NCI-H1436 treated with DMSO at 0.1 percent for 48 hours (cell line): ENCODE results near the gene PROCA1.
"Not testable (repeated sequence)": the region's sequence is repeated elsewhere in the genome, so short reads cannot be mapped to it uniquely, and the experiment has no call there.

Source experiments
- DNase-seq: peaks from one replicate; lab custom pipeline; 2025; lab: John Stamatoyannopoulos, UW

The PROCA1 gene

DNA sequence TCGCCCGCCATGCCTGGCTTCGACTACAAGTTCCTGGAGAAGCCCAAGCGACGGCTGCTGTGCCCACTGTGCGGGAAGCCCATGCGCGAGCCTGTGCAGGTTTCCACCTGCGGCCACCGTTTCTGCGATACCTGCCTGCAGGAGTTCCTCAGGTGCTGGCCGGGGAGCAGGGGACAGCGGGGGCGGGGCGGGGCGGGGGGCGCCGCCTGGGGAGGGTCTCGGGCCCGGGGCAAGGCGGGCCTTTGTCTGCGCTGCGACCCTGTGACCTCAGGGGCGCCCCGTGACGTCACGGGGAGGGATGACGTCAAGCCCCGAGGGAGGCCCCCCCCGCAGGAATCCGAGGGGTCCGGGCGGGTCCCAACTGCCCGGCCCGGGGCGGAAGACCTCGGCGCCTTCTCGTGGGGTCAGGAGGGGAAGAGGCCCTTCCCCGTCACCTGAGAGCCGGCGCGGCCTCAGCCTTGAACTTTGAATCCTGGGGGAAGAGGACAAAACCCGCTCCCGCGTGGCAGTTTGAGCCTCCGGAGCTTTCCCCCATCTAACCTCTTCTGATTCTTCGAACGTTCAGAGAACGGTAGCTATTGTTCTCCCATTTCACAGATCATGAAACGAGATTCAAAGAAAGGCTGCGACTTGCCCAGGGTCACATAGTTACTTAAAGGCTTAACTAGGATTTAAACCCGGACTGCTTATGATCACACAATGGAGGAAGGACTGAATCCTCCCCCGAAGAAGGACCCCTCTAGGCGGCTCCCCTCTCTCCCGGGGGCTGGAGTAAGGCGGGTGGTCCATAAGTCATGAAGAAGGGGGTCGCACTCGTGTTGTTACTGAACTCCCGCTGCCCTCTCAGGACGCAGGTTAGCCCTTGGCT, 32.6 kb upstream of the PROCA1 start:
- DNase-seq = no peak

DNA sequence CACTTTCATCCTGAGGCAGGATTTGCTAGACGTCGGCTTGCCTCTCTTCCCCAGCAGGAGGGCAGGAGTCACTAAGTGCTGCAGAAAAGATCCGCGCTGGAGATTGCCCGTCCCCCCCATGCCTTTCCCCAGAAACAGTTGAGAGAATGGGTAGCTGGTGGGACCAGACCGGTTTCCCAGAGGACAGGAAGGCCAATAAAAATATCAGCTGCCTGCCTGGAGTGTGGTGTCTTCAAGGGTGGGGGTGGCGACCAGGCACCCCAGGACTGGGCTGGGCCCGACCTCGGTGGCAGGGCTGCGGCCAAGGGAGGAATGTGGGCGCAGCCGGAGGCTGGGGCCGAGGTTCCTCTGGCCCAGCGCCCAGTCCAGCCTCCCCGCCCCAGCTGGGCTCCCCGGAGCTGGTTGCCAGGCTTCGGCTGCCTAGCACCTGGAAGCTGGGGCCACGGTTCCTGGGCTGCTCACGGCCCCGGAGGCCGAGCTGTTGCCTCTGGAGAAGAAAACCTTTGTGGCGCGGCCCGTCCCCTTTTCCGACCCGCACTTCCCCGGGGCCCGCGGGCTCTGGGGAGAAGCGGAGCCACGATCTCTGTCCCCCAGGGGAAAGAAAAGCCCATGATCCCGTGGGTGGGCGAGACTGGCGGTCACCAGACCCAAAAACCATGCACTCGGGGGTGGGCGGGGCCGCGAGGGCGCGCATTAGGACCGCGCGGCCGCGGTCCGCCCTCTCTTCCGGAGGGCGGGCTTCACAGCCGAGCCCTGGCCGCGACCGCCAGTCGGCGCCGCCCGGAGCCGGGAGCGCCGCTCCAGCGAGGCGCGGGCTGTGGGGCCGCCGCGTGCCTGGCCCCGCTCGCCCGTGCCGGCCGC, 31.8 kb upstream of the PROCA1 start, which contains the start of gene TRAF4:
TRAF4 (plus strand) TSS at position 769 of the 861 bp plus-strand sequence. CDS start 102 bp downstream, outside the sequence.
- DNase-seq = peak; percentile 74

DNA sequence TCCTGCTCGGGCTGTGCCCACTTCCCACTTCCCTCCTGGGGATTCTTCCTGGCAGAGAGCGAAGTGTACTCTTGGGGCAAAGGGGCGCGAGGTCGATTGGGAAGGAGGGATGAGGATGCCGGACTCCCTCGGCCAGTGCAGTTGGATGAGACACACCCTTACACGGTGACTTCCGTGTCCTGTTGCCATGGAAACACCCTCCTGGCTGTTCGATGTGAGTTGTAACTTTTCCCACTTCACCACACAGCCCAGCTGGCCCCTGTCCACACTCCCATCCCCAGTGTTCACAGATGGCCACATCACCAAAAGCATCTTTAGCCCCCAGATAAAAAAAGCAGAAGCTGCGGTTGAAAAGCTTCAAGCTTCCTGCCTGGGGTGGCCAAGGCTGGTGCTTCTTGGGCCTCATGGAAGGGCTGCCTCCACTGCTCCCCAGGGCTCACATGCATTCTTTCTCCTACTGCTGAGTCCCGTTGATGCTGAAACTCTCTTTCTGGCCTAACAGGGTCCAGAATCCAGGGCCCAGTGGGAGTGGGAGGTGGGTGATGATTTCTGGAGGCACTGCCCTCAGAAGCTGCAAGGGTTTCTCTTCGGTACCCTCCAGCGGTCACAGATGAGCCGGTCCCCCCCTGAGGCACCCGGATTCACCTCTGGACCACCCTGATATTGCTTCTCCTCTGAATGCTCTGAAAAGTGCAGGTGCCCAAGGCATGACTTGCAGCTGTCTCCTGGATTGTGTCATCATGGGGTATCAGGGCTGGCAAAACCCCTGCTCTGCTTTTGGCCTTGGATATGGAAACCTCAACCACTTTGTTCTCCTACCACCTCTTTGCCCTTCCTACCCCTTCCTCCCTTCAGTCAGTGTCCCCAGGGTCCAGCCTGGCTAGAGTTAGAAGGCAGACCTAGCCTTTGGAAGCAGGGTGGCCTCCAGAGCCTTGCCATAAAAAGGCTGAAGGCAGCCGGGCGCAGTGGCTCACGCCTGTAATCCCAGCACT, 30.0 kb upstream of the PROCA1 start:
- no peak for DNase-seq

DNA sequence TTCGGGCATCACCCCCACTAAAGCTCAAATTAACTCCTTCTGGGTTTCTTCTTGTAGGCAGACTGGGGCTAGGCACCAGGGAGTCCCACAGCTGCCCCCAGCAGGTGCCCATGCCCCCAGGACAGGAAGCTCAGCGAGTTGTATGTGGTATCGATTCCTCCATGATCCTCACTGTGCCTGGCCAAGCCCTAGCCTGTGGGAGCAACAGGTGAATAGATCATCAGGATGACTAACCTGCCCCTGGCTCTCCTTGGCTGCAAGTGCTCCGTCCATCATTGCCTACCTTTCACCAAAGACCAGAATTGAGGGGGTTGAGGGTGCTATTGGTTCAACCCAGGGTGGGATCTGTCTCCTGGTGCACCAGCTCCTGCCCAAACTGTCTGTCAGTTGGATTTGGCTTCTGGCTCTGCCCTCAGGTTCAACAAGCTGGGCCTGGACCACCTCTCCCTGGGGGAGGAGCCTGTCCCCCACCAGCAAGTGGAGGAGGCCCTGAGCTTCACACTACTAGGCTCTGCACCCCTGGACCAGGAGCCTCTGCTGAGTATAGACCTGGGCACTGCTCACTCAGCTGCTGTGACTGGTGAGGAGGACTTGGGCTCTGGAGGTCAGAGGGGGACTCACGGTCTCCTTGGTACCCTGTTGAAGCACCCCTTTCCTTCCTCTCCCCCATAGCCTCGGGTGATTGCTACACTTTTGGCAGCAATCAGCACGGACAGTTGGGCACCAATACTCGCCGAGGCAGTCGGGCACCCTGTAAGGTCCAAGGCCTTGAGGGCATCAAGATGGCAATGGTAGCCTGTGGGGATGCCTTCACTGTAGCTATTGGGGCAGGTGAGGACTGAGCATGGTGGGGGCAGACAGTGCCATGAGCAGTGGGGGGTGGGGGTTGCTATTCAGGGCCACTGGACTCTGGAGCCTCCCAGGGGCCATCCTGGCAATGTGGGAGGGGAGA, 29.0 kb upstream of the PROCA1 start:
- no peak for DNase-seq

DNA sequence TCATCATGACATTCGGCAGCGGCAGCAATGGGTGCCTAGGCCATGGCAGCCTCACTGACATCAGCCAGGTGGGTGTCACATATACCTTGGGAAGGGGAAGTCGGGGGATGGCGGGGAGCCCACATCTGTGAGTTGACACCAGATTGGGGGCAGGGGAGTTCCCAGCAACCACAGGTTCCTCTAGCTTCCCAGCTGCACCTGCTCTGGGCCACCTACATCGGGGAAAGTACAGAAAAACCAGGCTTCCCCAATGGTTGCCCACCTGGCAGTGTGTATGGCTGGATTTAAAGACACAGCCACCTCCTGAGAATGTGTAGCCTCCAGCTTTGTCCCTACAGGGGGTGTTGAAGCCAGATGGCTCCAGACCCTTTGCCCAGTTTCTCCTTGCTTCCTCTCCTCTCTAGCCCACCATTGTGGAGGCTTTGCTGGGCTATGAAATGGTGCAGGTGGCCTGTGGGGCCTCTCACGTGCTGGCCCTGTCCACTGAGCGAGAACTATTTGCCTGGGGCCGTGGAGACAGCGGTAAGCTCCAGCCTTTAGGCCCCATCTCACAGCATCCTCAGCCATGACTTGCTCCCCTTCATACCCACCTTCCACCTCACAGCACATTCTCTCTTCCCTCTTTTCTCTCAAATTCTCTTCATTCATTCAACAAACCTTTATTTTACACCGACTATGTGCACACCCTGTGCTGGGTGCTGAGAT, 27.1 kb upstream of the PROCA1 start:
- DNase-seq = no peak

DNA sequence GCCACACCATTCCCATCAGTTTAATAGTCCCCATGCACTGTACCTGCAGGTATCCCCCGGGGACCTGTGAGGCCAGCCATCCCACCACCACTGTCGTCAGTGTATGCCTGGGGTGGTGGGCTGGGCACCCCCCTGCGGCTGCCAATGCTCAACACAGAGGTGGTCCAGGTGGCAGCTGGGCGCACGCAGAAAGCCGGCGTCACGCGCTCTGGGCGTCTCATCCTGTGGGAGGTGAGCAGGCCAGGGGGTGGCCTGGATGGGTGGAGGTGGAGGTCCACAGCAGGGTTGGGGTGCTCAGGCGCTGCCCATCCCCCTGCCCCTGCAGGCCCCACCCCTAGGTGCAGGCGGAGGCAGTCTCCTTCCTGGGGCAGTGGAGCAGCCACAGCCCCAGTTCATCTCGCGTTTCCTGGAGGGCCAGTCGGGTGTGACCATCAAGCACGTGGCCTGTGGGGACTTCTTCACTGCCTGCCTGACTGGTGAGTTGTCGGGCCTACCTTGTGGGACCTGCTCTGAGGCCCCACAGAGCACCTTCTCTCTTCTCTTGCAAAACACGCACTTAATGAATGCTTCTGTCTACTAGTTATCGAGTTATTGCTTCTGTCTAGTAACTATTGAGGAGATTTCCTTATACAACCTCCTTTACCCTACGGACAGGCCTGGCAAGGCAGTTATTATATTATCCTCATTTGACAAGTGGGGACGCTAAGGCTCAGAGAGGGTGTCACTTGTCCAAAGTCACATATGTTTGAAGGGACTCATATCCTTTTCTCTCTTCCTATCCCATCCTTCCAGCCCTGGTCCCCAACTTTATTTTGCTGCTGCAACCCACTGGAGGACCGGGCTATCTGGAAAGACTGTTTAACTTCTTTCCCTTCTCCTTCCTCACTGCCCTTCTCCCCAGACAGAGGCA, 26.3 kb upstream of the PROCA1 start:
- no peak for DNase-seq

DNA sequence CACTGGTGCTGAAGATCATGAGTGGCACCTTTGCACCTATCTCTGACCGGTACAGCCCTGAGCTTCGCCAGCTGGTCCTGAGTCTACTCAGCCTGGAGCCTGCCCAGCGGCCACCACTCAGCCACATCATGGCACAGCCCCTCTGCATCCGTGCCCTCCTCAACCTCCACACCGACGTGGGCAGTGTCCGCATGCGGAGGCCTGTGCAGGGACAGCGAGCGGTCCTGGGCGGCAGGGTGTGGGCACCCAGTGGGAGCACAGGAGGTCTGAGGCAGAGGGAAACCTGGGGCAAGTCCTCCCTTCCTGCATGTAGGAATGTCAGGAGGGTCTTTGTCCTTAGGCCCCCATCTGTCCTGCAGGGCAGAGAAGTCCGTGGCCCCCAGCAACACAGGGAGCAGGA, 25.6 kb upstream of the PROCA1 start:
- DNase-seq = no peak

DNA sequence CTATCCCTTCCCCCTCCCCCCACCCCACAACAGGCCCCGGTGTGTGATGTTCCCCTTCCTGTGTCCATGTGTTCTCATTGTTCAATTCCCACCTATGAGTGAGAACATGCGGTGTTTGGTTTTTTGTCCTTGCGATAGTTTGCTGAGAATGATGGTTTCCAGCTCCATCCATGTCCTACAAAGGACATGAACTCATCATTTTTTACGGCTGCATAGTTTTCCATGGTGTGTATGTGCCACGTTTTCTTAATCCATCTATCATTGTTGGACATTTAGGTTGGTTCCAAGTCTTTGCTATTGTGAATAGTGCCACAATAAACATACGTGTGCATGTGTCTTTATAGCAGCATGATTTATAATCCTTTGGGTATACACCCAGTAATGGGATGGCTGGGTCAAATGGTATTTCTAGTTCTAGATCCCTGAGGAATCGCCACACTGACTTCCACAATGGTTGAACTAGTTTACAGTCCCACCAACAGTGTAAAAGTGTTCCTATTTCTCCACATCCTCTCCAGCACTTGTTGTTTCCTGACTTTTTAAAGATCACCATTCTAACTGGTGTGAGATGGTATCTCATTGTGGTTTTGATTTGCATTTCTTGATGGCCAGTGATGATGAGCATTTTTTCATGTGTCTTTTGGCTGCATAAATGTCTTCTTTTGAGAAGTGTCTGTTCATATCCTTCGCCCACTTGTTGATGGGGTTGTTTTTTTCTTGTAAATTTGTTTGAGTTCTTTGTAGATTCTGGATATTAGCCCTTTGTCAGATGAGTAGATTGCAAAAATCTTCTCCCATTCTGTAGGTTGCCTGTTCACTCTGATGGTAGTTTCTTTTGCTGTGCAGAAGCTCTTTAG, 24.5 kb upstream of the PROCA1 start:
- DNase-seq = not testable (repeated sequence)

DNA sequence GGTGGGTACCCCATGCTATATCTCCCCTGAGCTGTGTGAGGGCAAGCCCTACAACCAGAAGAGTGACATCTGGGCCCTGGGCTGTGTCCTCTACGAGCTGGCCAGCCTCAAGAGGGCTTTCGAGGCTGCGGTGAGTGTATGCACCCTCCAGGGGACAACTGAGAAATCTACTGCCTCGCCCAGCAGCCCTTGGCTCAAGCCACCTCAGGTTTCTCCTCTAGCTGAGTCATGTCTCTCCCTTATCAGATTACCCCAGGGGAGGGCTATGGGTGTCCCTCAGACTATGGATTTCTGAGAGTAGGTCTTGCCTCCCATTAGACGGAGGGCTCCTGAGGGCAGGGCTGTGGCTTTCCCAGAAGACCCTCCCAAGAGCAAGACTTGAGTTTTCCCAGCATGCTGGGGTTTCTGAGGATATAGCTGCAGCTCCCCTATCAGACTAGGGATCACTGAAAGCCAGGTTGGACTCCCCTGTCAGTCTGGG, 23.6 kb upstream of the PROCA1 start:
- no peak for DNase-seq

DNA sequence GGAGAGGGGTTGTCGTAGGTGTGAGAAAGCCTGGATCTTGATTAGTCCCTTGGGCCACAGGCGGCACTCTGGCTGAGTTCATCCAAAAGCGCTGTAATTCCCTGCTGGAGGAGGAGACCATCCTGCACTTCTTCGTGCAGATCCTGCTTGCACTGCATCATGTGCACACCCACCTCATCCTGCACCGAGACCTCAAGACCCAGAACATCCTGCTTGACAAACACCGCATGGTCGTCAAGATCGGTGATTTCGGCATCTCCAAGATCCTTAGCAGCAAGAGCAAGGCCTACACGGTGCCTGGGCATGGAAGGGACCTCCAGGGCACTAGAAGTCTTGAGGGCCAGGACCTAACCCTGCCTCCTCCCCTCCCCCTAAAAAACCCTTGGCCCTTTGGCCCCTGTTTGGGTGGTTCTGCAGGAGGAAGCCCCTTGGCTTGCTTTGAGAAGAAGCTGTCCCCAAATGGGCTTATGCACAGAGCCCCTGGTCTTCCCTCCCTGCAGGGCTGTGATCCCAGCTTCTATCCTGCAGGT, 23.1 kb upstream of the PROCA1 start:
- no peak for DNase-seq

DNA sequence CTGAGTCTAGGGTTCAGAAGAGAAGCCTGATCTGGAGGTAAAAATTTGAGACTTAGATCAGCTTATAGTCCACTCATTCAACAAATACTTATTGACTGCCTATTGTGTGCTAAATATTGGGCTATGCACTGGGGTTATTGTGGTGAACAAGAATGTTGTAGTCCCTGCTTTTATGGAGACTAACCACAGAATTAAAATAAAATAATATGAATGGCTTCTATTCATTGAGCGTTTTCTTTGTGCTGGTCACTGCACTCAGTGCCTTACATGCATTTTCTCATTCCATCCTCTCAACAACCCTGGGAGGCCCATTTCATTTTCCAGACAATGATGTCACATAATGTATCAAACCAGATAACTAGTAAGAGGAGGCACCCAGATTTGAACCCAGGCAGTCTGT, 21.7 kb upstream of the PROCA1 start:
- no peak for DNase-seq

DNA sequence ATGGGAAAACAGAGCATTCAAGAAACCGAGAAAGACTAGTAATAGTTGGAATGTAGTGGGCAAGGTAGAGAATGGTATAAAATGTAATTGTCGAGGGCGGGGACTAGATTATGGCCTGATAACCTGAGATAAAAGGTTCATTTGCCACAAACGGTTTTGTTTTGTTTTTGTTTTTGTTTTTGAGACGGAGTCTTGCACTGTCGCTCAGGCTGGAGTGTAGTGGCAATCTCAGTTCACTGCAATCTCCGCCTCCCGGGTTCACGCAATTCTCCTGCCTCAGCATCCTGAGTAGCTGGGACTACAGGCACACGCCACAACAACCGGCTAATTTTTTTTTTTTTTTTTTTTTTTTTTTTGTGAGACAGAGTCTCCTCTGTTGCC, 18.3 kb upstream of the PROCA1 start:
- DNase-seq = no peak

DNA sequence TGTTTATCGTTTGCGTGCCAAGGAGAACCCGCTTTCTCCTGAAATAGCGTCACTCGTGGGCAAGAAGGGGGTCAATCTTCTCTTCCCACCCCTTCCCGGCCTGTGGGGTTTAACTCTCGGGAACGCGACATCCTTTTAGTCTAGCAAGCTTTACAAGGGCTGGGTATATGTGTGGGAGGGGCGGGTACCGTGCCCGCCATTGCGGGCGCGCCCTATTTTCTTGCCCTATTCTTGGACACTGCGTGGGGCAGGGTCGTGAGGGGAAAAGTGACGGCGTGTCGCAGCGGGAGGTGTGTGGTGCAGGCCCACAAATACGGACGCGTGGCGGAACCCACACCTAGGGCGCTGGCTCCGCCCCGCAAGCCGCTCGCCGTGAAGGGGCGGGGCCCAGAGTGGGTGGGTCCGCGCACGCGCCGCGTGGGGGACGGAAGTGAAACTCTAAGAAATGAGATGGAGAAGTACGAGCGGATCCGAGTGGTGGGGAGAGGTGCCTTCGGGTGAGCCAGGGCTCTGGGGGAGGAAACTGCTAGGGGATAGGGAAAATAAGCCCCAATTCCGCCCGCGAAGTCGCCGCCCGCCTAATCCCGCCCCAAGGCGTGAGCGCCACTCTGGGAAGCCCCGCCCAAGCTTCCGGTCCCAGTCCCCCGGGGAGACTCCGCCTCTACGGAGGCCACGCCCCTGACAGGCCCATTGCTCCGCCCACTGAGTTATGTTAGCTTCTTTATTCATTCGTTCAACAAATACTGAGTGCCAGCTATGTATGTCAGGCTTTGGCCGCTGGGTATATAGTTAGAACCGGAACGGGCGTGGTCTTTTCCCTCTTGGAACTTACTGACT, 16.9 kb upstream of the PROCA1 start, which contains the start of gene NEK8:
NEK8 (plus strand) TSS at position 425 of the 837 bp plus-strand sequence; CDS start at position 451, 26 bp downstream.
- peak; percentile 89 for DNase-seq

DNA sequence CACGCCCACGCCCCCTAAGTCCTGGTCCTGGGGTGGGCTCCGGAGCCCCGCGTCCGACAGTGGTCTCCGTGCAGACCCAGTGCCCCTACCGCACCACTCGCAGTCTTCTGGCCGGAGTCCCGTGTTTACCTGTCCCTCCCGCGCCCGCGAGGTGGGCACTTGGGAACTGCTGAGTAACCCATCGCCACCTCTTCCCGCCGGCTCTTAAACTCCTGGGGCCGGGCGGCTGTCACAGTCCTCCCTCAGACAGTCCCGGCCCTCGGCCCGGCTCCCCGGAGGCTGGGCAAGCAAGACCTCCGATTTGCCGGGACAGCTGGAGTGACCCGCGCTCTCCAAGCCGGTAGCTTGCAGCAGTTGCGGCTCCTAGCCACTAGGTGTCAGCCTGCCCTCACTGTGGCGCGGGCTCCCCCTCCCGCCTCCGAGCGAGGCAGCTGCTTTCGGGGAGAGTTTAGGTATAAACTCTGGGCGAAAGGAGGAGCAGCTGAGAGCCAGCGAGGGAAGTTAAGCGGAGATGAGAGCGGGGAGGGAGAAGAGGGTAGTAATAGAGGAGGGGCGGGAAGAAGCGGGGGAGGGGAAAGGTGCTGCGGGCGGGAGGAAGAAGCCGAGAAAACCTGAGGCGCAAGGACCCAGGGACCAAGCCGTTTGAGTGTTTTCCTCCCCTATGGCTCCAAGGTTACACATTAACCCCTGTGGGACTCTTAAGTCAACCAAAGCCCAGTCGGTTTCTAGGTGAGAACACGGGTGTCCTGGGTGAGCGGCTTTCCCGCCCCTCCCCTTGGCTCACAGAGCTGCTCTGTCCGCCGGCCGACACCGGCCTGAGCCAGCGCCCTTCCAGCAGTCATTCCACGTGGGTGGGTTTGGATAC, 15.2 kb upstream of the PROCA1 start:
- peak; percentile 90 for DNase-seq

DNA sequence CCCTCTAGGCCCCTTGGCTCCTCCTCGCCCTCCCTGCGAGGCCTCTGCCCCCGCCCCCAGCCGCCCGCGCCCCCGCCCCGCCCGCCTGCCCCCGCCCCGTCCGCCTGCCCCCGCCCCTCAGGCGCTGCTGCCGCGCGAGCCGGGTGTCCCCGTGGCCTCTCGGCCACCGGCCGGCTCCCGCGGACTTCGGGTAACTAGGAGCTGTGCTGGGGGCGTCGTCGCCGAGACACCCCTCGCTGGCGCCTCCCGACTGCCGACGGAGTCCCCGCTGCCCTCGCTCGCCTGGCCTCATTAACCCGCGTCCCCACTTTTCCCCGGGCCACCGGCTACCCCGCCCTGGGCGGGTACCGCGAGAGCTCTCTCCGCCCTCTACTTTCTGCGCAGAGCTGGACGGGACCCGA, 14.5 kb upstream of the PROCA1 start, which contains the start of gene TLCD1:
TLCD1 (minus strand) TSS at position 8 of the 401 bp plus-strand sequence. CDS start 136 bp downstream, outside the sequence.
- no peak for DNase-seq
